ENCODE data around the gene BTBD16.

Gene BTBD16

GRCh38 chr10:122336961-122337360, 65.9 kb downstream of the BTBD16 start:
- peaks cover 18% of the 10 kb centered on the region for H3K27me3 ChIP-seq
- no peaks in the 10 kb centered on the region for H3K9me3 ChIP-seq
- peaks cover 0 to 8% of the 10 kb centered on the region in 2 experiments for H3K4me1 ChIP-seq (ENCODE audit: control insufficient read depth in 1 of 2, insufficient read depth in 1 of 2, low read depth in 1 of 2, low read length in 1 of 2)
- no peak overlapping the region for H3K27ac ChIP-seq
- no peak for TF ChIP-seq CTCF (IDR thresholded peaks at IDR 0.05)
- H3K36me3 ChIP-seq: no peaks in the 10 kb centered on the region
- H3K4me3 ChIP-seq (ENCODE audit: low read depth in 1 of 2, low read length in 1 of 2): no peak overlapping the region

GRCh38 chr10:122338609-122339441, 67.7 kb downstream of the BTBD16 start:
- Histone ChIP-seq H3K27ac (no peak overlapping the region), H3K36me3 (no peaks in the 10 kb centered on the region), H3K9me3 (no peaks in the 10 kb centered on the region), H3K4me1 (ENCODE audit: control insufficient read depth in 1 of 2, insufficient read depth in 1 of 2, low read depth in 1 of 2, low read length in 1 of 2) (peaks cover 0 to 8% of the 10 kb centered on the region in 2 experiments), H3K4me3 (ENCODE audit: low read depth in 1 of 2, low read length in 1 of 2) (no peak overlapping the region), H3K27me3 (peaks cover 18% of the 10 kb centered on the region)
- TF ChIP-seq CTCF (IDR thresholded peaks at IDR 0.05): no peak

DNA sequence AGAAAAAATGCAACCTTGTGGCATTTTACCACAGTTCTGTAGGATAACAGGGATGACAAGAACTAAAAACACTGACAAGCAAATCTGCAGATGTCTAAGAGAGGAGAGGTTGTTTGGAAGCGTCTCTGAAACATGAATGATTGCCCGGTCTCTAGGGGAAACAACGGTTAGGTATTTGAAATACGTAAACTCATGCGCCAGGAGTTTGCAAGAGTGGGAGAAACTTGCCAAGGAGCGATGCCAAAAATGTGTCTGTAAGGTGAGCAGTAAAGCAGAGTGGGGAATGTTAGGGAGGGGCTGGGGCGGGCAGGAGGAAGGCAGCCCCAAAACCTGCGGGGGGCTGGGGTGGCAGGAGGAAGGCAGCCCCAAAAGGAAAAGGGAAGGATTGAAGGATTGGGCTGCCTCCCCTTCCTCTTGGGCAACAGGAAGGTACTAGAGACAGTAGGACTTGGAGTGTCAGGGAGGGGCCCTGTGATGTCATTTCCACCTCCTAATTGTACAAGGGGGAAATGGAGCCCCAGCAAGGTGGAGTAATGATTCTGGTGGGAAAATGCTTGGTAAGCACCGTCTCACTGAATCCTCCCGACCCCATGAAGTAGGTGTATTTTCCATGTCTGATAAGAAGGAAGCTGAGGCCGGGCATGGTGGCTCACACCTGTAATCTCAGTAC, 70.2 kb downstream of the BTBD16 start:
- H3K4me1 ChIP-seq (ENCODE audit: control insufficient read depth in 1 of 2, insufficient read depth in 1 of 2, low read depth in 1 of 2, low read length in 1 of 2): peaks cover 0 to 8% of the 10 kb centered on the region in 2 experiments
- H3K36me3 ChIP-seq: no peaks in the 10 kb centered on the region
- H3K27ac ChIP-seq: no peak overlapping the region
- H3K4me3 ChIP-seq (ENCODE audit: low read depth in 1 of 2, low read length in 1 of 2): no peak overlapping the region
- TF ChIP-seq CTCF (IDR thresholded peaks at IDR 0.05): no peak
- H3K27me3 ChIP-seq: peaks cover 18% of the 10 kb centered on the region
- H3K9me3 ChIP-seq: no peaks in the 10 kb centered on the region

GRCh38 chr10:122342293-122343134, 71.4 kb downstream of the BTBD16 start:
- Histone ChIP-seq H3K4me3 (ENCODE audit: low read depth in 1 of 2, low read length in 1 of 2) (no peak overlapping the region), H3K9me3 (no peaks in the 10 kb centered on the region), H3K36me3 (no peaks in the 10 kb centered on the region), H3K27me3 (peaks cover 14% of the 10 kb centered on the region), H3K27ac (no peak overlapping the region), H3K4me1 (ENCODE audit: control insufficient read depth in 1 of 2, insufficient read depth in 1 of 2, low read depth in 1 of 2, low read length in 1 of 2) (peaks cover 0 to 8% of the 10 kb centered on the region in 2 experiments)
- no peak for TF ChIP-seq CTCF (IDR thresholded peaks at IDR 0.05)

- TF ChIP-seq CTCF (IDR thresholded peaks at IDR 0.05): no peak
- Histone ChIP-seq H3K4me3 (ENCODE audit: low read depth in 1 of 2, low read length in 1 of 2) (no peak overlapping the region), H3K4me1 (ENCODE audit: control insufficient read depth in 1 of 2, insufficient read depth in 1 of 2, low read depth in 1 of 2, low read length in 1 of 2) (peaks cover 0 to 8% of the 10 kb centered on the region in 2 experiments)
Observed at GRCh38 chr10:122343135-122343800, 72.2 kb downstream of the BTBD16 start.

More at GRCh38 chr10:122343135-122343800, 72.2 kb downstream of the BTBD16 start:
- Histone ChIP-seq H3K27me3 (peaks cover 14% of the 10 kb centered on the region), H3K36me3 (no peaks in the 10 kb centered on the region), H3K9me3 (no peaks in the 10 kb centered on the region), H3K27ac (no peak overlapping the region)
